Measurements from ENCODE around the gene NDUFAF7.
"Not testable (repeated sequence)": the region's sequence is repeated elsewhere in the genome, so short reads cannot be mapped to it uniquely, and the experiment has no call there.

Gene NDUFAF7

DNA sequence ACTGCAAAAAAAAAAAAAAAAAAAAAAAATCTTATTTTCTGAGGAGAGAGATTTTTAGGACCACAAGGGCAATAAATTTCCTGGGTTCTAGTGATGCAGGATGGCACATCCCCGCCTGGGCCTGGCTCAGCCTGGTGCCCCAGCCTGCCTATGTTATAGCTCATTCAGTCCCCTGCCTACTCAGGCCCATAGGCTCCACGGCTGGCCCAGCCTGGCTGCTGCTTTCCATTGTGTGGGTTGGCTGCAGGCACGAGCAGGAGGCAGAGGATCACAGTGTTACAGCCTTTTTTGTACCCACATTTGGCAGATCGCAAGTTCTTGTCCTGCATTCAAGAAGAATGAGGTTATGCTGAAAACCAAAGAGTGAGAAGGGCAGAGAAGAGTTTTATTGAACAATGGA is 40.2 kb upstream of the NDUFAF7 start:
- H3K36me3 ChIP-seq, result no peaks in the 10 kb centered on the region
- TF ChIP-seq, protein P1, sequence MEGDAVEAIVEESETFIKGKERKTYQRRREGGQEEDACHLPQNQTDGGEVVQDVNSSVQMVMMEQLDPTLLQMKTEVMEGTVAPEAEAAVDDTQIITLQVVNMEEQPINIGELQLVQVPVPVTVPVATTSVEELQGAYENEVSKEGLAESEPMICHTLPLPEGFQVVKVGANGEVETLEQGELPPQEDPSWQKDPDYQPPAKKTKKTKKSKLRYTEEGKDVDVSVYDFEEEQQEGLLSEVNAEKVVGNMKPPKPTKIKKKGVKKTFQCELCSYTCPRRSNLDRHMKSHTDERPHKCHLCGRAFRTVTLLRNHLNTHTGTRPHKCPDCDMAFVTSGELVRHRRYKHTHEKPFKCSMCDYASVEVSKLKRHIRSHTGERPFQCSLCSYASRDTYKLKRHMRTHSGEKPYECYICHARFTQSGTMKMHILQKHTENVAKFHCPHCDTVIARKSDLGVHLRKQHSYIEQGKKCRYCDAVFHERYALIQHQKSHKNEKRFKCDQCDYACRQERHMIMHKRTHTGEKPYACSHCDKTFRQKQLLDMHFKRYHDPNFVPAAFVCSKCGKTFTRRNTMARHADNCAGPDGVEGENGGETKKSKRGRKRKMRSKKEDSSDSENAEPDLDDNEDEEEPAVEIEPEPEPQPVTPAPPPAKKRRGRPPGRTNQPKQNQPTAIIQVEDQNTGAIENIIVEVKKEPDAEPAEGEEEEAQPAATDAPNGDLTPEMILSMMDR (IDR thresholded peaks at IDR 0.05; ENCODE audit: low read depth, low read length), result no peak
- H3K27ac ChIP-seq, result no peak overlapping the region
- H3K4me3 ChIP-seq (ENCODE audit: low read depth, low read length), result no peak overlapping the region
- DNase-seq, result no peak
- H3K9me3 ChIP-seq (ENCODE audit: severe bottlenecking), result no peaks in the 10 kb centered on the region
- H3K27me3 ChIP-seq (ENCODE audit: insufficient read depth, low read depth, severe bottlenecking), result no peaks in the 10 kb centered on the region

DNA sequence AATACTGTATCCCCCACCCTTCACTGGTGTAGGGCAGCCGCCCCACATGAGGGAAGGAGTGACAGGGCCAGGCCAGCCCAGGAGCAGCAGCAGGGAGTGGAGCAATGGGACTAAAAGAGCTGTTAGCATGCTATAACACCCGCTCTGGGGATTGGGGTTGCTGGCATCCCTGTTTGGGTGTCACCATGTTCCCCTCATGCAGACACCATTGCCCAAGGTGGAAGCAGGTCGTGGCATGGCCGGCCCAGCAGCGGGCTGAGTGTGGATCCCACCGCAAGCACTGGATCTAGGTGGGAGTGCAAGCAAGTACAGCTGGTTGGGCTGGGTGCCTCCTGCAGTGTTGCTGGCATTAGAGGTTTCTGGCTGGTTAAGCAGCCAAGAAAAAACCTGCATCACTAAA is 39.7 kb upstream of the NDUFAF7 start:
- no peaks in the 10 kb centered on the region for H3K36me3 ChIP-seq
- no peak overlapping the region for H3K4me3 ChIP-seq (ENCODE audit: low read depth, low read length)
- no peaks in the 10 kb centered on the region for H3K9me3 ChIP-seq (ENCODE audit: severe bottlenecking)
- TF ChIP-seq, protein P1 (IDR thresholded peaks at IDR 0.05; ENCODE audit: low read depth, low read length), result no peak
- no peak for DNase-seq
- no peak overlapping the region for H3K27ac ChIP-seq
- no peaks in the 10 kb centered on the region for H3K27me3 ChIP-seq (ENCODE audit: insufficient read depth, low read depth, severe bottlenecking)

- Histone ChIP-seq H3K9me3 (ENCODE audit: severe bottlenecking) (no peaks in the 10 kb centered on the region), H3K4me3 (ENCODE audit: low read depth, low read length) (no peak overlapping the region), H3K36me3 (no peaks in the 10 kb centered on the region), H3K27ac (no peak overlapping the region), H3K27me3 (ENCODE audit: insufficient read depth, low read depth, severe bottlenecking) (no peaks in the 10 kb centered on the region)
- DNase-seq, result no peak
- TF ChIP-seq, protein P1 (IDR thresholded peaks at IDR 0.05; ENCODE audit: low read depth, low read length), result no peak
These were observed 38.9 kb upstream of the NDUFAF7 start for GRCh38 chr2:37192551-37192950.

- H3K9me3 ChIP-seq (ENCODE audit: severe bottlenecking); DNase-seq; H3K27me3 ChIP-seq (ENCODE audit: insufficient read depth, low read depth, severe bottlenecking): not testable (repeated sequence)
- peaks cover 21% of the 10 kb centered on the region for H3K36me3 ChIP-seq
- peak overlapping the region; percentile 83 for H3K27ac ChIP-seq
- peak overlapping the region; percentile 91 for H3K4me3 ChIP-seq (ENCODE audit: low read depth, low read length)
These were observed 35.6 kb upstream of the NDUFAF7 start for GRCh38 chr2:37195862-37196319.

- TF ChIP-seq, protein P1 (IDR thresholded peaks at IDR 0.05; ENCODE audit: low read depth, low read length), result no peak
- peak within 1 kb of the TSS; percentile 91 for H3K4me3 ChIP-seq (ENCODE audit: low read depth, low read length)
- peak; percentile 90 for DNase-seq
These were observed 34.9 kb upstream of the NDUFAF7 start, which contains the start of gene CEBPZOS for GRCh38 chr2:37196320-37197195. CEBPZOS (plus strand) TSS chr2:37196496; CDS start chr2:37199705, 3,209 bp downstream.

GRCh38 chr2:37198681-37199065 is 32.8 kb upstream of the NDUFAF7 start:
- TF ChIP-seq, protein P1 (IDR thresholded peaks at IDR 0.05; ENCODE audit: low read depth, low read length), result no peak
- H3K36me3 ChIP-seq, result peaks cover 49% of the 10 kb centered on the region

More at GRCh38 chr2:37196320-37197195, 34.9 kb upstream of the NDUFAF7 start, which contains the start of gene CEBPZOS:
- Histone ChIP-seq H3K27me3 (ENCODE audit: insufficient read depth, low read depth, severe bottlenecking) (no peaks in the 10 kb centered on the region), H3K27ac (peak within 1 kb of the TSS; percentile 83), H3K36me3 (peaks cover 28% of the 10 kb centered on the region), H3K9me3 (ENCODE audit: severe bottlenecking) (no peaks in the 10 kb centered on the region)

More at GRCh38 chr2:37198681-37199065, 32.8 kb upstream of the NDUFAF7 start:
- no peak for DNase-seq
- Histone ChIP-seq H3K4me3 (ENCODE audit: low read depth, low read length) (no peak overlapping the region), H3K27ac (no peak overlapping the region), H3K27me3 (ENCODE audit: insufficient read depth, low read depth, severe bottlenecking) (no peaks in the 10 kb centered on the region), H3K9me3 (ENCODE audit: severe bottlenecking) (peaks cover 3% of the 10 kb centered on the region)

Data from WERI-Rb-1 (cell line).